ENCODE measurements around the gene ITGAV.
"Not testable (repeated sequence)": the region's sequence is repeated elsewhere in the genome, so short reads cannot be mapped to it uniquely, and the experiment has no call there.

The ITGAV gene

DNA sequence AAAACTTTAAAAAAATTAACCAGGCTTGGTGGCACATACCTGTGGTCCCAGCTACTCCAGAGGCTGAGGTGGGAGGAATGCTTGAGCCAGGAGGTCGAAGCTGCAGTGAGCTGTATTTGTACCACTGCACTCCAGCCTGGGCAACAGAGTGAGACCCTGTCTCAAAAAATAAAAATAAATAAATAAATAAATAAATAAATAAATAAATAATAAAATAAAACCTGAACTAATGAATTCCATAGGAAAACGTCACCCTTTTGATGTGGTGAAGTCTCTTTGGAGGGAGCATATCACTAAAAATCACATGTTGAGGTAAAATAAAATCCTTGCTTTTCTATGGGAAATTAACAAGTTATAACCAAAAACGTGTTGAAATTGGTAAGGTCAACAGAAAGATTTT is 29.6 kb upstream of the ITGAV start:
- in situ Hi-C loops (cut with MboI; ENCODE audit: low sequenced_read_pairs, unreplicated experiment): no loop called here
- DNase-seq (ENCODE audit: low spot score): no peak
- TF ChIP-seq CTCF (IDR thresholded peaks at IDR 0.05; ENCODE audit: borderline replicate concordance, control extremely low read depth, extremely low read depth, insufficient read depth, missing control alignments): no peak

DNA sequence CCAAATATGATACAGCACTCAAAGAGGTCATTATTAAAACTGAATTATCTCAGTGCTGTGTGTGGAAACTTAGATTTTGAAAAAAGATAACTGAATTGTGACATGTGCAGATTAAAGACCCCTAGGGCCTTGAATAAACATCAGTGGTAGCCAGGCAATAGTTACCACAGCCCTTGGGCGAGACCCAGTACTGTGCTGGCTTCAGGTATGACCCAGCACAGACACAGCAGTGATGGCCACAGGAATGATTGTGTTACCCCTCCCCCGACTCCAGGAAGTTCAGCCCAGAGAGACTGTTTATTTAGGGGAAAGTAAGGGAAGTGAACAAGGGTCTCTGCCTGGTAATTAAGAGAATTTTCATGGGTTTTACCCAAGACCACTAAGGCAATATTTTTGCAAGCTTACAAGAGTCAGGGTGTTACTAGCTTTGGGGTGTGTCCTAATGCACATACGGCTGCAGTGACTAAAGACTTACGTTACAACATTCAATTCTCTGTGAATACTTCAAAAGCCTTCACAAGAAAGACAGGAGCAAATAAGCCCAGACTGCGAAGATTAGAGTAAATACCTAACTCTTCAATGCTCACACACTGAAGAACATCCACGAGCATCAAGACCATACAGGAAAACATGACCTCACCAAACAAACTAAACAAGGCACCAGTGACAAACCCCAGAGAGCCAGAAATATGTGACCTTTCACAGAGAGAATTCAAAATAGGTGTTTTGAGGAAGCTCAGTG is 28.2 kb upstream of the ITGAV start:
- no peak for DNase-seq (ENCODE audit: low spot score)
- no peak for TF ChIP-seq CTCF (IDR thresholded peaks at IDR 0.05; ENCODE audit: borderline replicate concordance, control extremely low read depth, extremely low read depth, insufficient read depth, missing control alignments)
- in situ Hi-C loops (cut with MboI; ENCODE audit: low sequenced_read_pairs, unreplicated experiment): no loop called here

- TF ChIP-seq CTCF (IDR thresholded peaks at IDR 0.05; ENCODE audit: borderline replicate concordance, control extremely low read depth, extremely low read depth, insufficient read depth, missing control alignments): no peak
- in situ Hi-C loops (cut with MboI; ENCODE audit: low sequenced_read_pairs, unreplicated experiment): no loop called here
These were observed 27.7 kb upstream of the ITGAV start for GRCh38 chr2:186562209-186562578.

DNA sequence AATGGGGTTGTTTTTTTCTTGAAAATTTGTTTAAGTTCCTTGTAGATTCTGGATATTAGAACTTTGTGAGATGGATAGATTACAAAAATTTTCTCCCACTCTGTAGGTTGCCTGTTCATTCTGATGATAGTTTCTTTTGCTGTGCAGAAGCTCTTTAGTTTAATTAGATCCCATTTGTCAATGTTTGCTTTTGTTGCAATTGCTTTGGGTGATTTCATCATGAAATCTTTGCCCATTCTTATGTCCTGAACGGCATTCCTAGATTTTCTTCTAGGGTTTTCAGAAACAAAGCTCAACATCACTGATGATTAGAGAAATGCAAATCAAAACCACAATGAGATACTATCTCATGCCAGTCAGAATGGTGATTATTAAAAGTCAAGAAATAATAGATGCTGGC is 21.3 kb upstream of the ITGAV start:
- DNase-seq (ENCODE audit: low spot score); in situ Hi-C loops (cut with MboI; ENCODE audit: low sequenced_read_pairs, unreplicated experiment): not testable (repeated sequence)

More at GRCh38 chr2:186562209-186562578, 27.7 kb upstream of the ITGAV start:
- DNase-seq (ENCODE audit: low spot score): no peak

DNA sequence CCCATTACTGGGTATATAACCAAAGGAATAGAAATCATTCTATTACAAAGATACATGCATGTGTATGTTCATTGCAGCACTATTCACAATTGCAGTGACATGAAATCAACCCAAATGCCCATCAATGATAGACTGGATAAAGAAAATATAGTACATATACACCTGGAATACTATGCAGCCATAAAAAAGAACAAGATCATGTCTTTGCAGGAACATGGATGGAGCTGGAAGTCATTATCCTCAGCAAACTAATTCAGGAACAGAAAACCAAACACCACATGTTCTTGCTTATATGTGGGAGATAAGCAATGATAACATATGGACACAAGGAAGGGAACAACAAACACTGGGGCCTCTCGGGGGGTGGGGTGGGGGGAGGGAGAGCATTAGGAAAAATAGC is 20.7 kb upstream of the ITGAV start:
- DNase-seq (ENCODE audit: low spot score); in situ Hi-C loops (cut with MboI; ENCODE audit: low sequenced_read_pairs, unreplicated experiment): not testable (repeated sequence)

- DNase-seq (ENCODE audit: low spot score): no peak
- in situ Hi-C loops (cut with MboI; ENCODE audit: low sequenced_read_pairs, unreplicated experiment): no loop called here
- TF ChIP-seq CTCF (IDR thresholded peaks at IDR 0.05; ENCODE audit: borderline replicate concordance, control extremely low read depth, extremely low read depth, insufficient read depth, missing control alignments): no peak
These were observed 20.0 kb upstream of the ITGAV start for GRCh38 chr2:186569897-186570296.

GRCh38 chr2:186570604-186571003 is 19.3 kb upstream of the ITGAV start:
- no peak for TF ChIP-seq CTCF (IDR thresholded peaks at IDR 0.05; ENCODE audit: borderline replicate concordance, control extremely low read depth, extremely low read depth, insufficient read depth, missing control alignments)
- in situ Hi-C loops (cut with MboI; ENCODE audit: low sequenced_read_pairs, unreplicated experiment): no loop called here
- DNase-seq (ENCODE audit: low spot score): no peak

- TF ChIP-seq CTCF (IDR thresholded peaks at IDR 0.05; ENCODE audit: borderline replicate concordance, control extremely low read depth, extremely low read depth, insufficient read depth, missing control alignments): no peak
- no peak for DNase-seq (ENCODE audit: low spot score)
- in situ Hi-C loops (cut with MboI; ENCODE audit: low sequenced_read_pairs, unreplicated experiment): no loop called here
These were observed 17.2 kb upstream of the ITGAV start for GRCh38 chr2:186572705-186573104.
